EH (cell line): ENCODE results near the gene ATG13.
"Not testable (repeated sequence)": the region's sequence is repeated elsewhere in the genome, so short reads cannot be mapped to it uniquely, and the experiment has no call there.

Experiments
- DNase-seq: peaks from one replicate; pipeline ENCODE4 v3.0.0-alpha.2; 2015; ENCODE audit warnings: low read depth

ATG13 gene

GRCh38 chr11:46617134-46617971 is at the start of gene ATG13, which contains the start of gene HARBI1:
Gene ATG13, plus strand, starts transcription at chr11:46617553. Its CDS starts 26,739 bp downstream, at chr11:46644292.
Gene HARBI1, minus strand, starts transcription at chr11:46617227. Its CDS starts 990 bp downstream, at chr11:46616237.
- peak; percentile 88 for DNase-seq

GRCh38 chr11:46570790-46571398 is 46.5 kb upstream of the ATG13 start:
- no peak for DNase-seq

GRCh38 chr11:46574656-46575055 is 42.7 kb upstream of the ATG13 start:
- DNase-seq = no peak

- no peak for DNase-seq
These were observed 40.3 kb upstream of the ATG13 start for GRCh38 chr11:46577058-46577457.

GRCh38 chr11:46582588-46582987 is 34.8 kb upstream of the ATG13 start:
- DNase-seq = no peak

- DNase-seq = not testable (repeated sequence)
These were observed 33.8 kb upstream of the ATG13 start for GRCh38 chr11:46583513-46583912.

GRCh38 chr11:46588131-46588530 is 29.2 kb upstream of the ATG13 start:
- no peak for DNase-seq

GRCh38 chr11:46588915-46589314 is 28.4 kb upstream of the ATG13 start:
- DNase-seq = no peak

- DNase-seq = peak; percentile 23
These were observed 26.4 kb upstream of the ATG13 start for GRCh38 chr11:46590740-46591605.

- peak; percentile 90 for DNase-seq
These were observed 23.6 kb upstream of the ATG13 start, which contains the start of gene AMBRA1 for GRCh38 chr11:46593550-46594373. Gene AMBRA1, minus strand, starts transcription at chr11:46594023. Its CDS starts 45,643 bp downstream, at chr11:46548380.

GRCh38 chr11:46594374-46594700 is 23.0 kb upstream of the ATG13 start:
- no peak for DNase-seq

GRCh38 chr11:46594785-46595184 is 22.6 kb upstream of the ATG13 start:
- DNase-seq = no peak

- no peak for DNase-seq
These were observed 20.2 kb upstream of the ATG13 start for GRCh38 chr11:46597155-46597554.

- DNase-seq = peak; percentile 39
These were observed 19.6 kb upstream of the ATG13 start for GRCh38 chr11:46597609-46598219.

- no peak for DNase-seq
These were observed 17.8 kb upstream of the ATG13 start for GRCh38 chr11:46599340-46600193.

- no peak for DNase-seq
These were observed 17.0 kb upstream of the ATG13 start for GRCh38 chr11:46600194-46600960.

GRCh38 chr11:46601129-46601528 is 16.2 kb upstream of the ATG13 start:
- DNase-seq = no peak

- no peak for DNase-seq
These were observed 13.5 kb upstream of the ATG13 start for GRCh38 chr11:46603704-46604308.

GRCh38 chr11:46604796-46605195 is 12.6 kb upstream of the ATG13 start:
- DNase-seq = no peak
